ENCODE results near the gene CDH20.

- TF ChIP-seq POLR2AphosphoS5 (IDR thresholded peaks at IDR 0.05) (no peak), CTCF (IDR thresholded peaks at IDR 0.05) (no peak), POLR2A (IDR thresholded peaks at IDR 0.05) (no peak)
Measured at GRCh38 chr18:61496374-61496773, 163.1 kb downstream of the CDH20 start.

Measured in prostate gland (tissue), 2 donors.